K562 (cell line): ENCODE measurements around the gene GDF7. TPM values are rescaled to one million over a fixed set of nuclear protein-coding genes. Genes with fewer than 3 reads are reported as not detected.

Experiments
- E2F8 ChIP-seq: fragments of 450-650 bp; IDR thresholded peaks from 2 replicates; pipeline ENCODE4 v1.7.1; 2018; ENCODE audit warnings: mild to moderate bottlenecking, low read depth; ENCODE audit not compliant: partially characterized antibody
- PREB ChIP-seq: sonication (generic); formaldehyde crosslinking; IDR thresholded peaks from 2 replicates; pipeline ENCODE4 v1.8.1; 2023; ENCODE audit warnings: mild to moderate bottlenecking, missing genetic modification reagents
- RBBP5 ChIP-seq: fragments of 200-600 bp; sonication (generic); IDR thresholded peaks from 2 replicates; pipeline ENCODE4 v1.6.1; 2012; ENCODE audit warnings: borderline replicate concordance, mild to moderate bottlenecking, low read length, control low read depth, inconsistent platforms; ENCODE audit not compliant: insufficient read depth, poor library complexity, severe bottlenecking
- THAP7 ChIP-seq: fragments of 250-450 bp; sonication (Bioruptor Pico); IDR thresholded peaks from 2 replicates; pipeline ENCODE4 v1.5.0; 2021
- VEZF1 ChIP-seq: fragments of 200-800 bp; sonication (Bioruptor generic); IDR thresholded peaks from 2 replicates; pipeline ENCODE4 v1.6.1; 2017; ENCODE audit warnings: missing genetic modification characterization, missing compliant biosample characterization
- ZNF354B ChIP-seq: fragments of 250-450 bp; sonication (Bioruptor Pico); IDR thresholded peaks from 2 replicates; pipeline ENCODE4 v1.4.0; 2020
- ZNF41 ChIP-seq: fragments of 250-450 bp; sonication (Bioruptor Pico); conservative IDR thresholded peaks from 2 replicates; pipeline ENCODE4 v1.4.0; 2020; ENCODE audit warnings: mild to moderate bottlenecking
- ZNF518B ChIP-seq: fragments of 250-450 bp; sonication (Bioruptor Pico); IDR thresholded peaks from 2 replicates; pipeline ENCODE4 v1.5.0; 2021; ENCODE audit warnings: mild to moderate bottlenecking, moderate library complexity
- ZNF589 ChIP-seq: fragments of 200-800 bp; sonication (Bioruptor generic); IDR thresholded peaks from 2 replicates; pipeline ENCODE4 v1.6.1; 2016; ENCODE audit warnings: low read depth, missing genetic modification characterization, missing compliant biosample characterization
- ZNF639 ChIP-seq, 2 experiments: fragments of 200-800 bp in 1 of 2; sonication (Bioruptor generic) in 1 of 2; sonication (generic) in 1 of 2; formaldehyde crosslinking in 1 of 2; IDR thresholded peaks in 1 of 2; conservative IDR thresholded peaks in 1 of 2; 2 replicates each; pipeline versions ENCODE4 v1.5.0 to v1.6.1; 2016 to 2020; ENCODE audit warnings: missing compliant biosample characterization in 1 of 2, missing genetic modification characterization in 1 of 2, missing genetic modification reagents in 1 of 2
- ZNF766 ChIP-seq: fragments of 200-800 bp; sonication (Bioruptor generic); conservative IDR thresholded peaks from 2 replicates; pipeline ENCODE4 v1.6.1; 2016; ENCODE audit warnings: missing genetic modification characterization, missing compliant biosample characterization
- ZSCAN32 ChIP-seq: fragments of 450-650 bp; formaldehyde crosslinking; IDR thresholded peaks from 2 replicates; pipeline ENCODE4 v1.4.0; 2020; ENCODE audit warnings: mild to moderate bottlenecking, moderate library complexity
- polyA plus RNA-seq, 8 experiments: library from polyadenylated mRNA; depleted of rRNA in 4 of 8; stranded (reverse) in 5 of 8; unstranded in 3 of 8; fragments of >200 nt; fragmentation: Nextera tagmentation in 2 of 8; fragmentation: Illumina TruSeq in 1 of 8; extraction: Ambion mirVana in 2 of 8; extraction: Trizol in 1 of 8; gene quantifications; 2 replicates each; pipeline versions ENCODE4 v1.2.1 to v1.2.3, GENCODE V29; 2011 to 2014; ENCODE audit warnings: inconsistent platforms in 1 of 8, missing spikeins in 1 of 8
- total RNA-seq, 7 experiments: library from RNA; depleted of rRNA in 6 of 7; stranded (reverse); fragments of >200 nt in 6 of 7; fragmentation: Illumina TruSeq in 2 of 7; extraction: Trizol in 2 of 7; gene quantifications; 2 replicates each; pipeline versions ENCODE4 v1.2.1 to v1.2.3, GENCODE V29; 2011 to 2021; ENCODE audit warnings: low replicate concordance in 1 of 7

Gene GDF7
- total and polyA plus RNA-seq, 9 of the 15 experiments (the other 6 are each of a cell fraction or from before 2014, with no cell fraction given): 0.01 TPM; not detected in 7

GRCh38 chr2:20650877-20651730 lies 15.8 kb upstream of the GDF7 start, which contains the start of gene HS1BP3 (continued):
- TF ChIP-seq THAP7 (CRISPR knock-in tag) (no peak), E2F8 (no peak), ZSCAN32 (CRISPR knock-in tag) (no peak), ZNF518B (no peak), ZNF41 (CRISPR knock-in tag) (no peak), ZNF639 (CRISPR knock-in tag; conservative IDR thresholded peaks at IDR 0.05 in 1 of 2, IDR thresholded peaks at IDR 0.05 in 1 of 2) (peak in 1 of 2 experiments; percentile 76; a peak in 1 of 4 replicates), VEZF1 (CRISPR knock-in tag) (peak; percentile 90), ZNF354B (CRISPR knock-in tag) (no peak), RBBP5 (no peak), PREB (CRISPR knock-in tag) (no peak), ZNF766 (CRISPR knock-in tag) (no peak), ZNF589 (CRISPR knock-in tag) (no peak)
